ENCODE results near the gene ZSCAN16. TPM values are rescaled to one million over a fixed set of nuclear protein-coding genes. Genes with fewer than 3 reads are reported as not detected.
"Not testable (repeated sequence)": the region's sequence is repeated elsewhere in the genome, so short reads cannot be mapped to it uniquely, and the experiment has no call there.

Gene ZSCAN16
- total and polyA plus RNA-seq, 2 experiments from 2014 or later = 1.2 TPM

DNA sequence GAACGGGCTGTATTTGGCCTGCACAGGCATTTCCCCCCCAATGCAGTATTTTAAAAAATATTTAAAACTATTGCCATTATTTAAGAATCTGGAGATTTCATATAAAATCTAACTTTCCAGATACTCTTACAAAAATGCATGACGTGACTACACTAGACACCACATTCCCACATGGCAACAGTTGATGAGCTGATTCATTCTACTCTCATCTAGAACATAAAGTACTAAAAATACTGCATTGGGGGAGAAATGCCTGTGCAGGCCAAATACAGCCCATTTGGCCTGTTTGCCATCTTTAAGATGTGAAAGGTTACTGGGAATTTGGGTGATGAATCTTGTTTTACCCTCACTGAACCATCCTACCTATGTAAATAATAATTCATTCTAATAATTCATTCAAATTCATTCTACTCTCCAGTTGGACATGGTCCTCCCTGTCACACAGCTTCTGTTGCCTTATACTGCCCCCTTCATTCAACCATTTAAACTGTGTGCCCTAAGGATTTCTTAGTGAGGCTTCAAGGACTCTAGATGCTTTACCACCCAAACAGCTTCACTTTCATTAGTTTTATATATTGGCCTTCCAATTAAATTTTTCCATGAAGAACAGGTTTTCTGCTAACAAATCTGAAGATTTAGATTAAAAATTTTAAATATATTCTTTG, 6.9 kb upstream of the ZSCAN16 start:
- Histone ChIP-seq H3K27ac (no peak overlapping the region), H3K4me3 (no peak overlapping the region), H3K9me3 (ENCODE audit: low read depth) (no peaks in the 10 kb centered on the region), H2AFZ (no peak overlapping the region), H3K9ac (no peak overlapping the region), H3K9me2 (ENCODE audit: insufficient read depth) (no peaks in the 10 kb centered on the region), H3K79me2 (ENCODE audit: insufficient read depth) (no peaks in the 10 kb centered on the region), H3F3A (ENCODE audit: insufficient read depth) (no peaks in the 10 kb centered on the region), H3K4me1 (ENCODE audit: insufficient read depth) (no peaks in the 10 kb centered on the region), H4K20me1 (ENCODE audit: insufficient read depth) (no peaks in the 10 kb centered on the region), H3K27me3 (replicated peaks; ENCODE audit: insufficient read depth) (no peaks in the 10 kb centered on the region), H3K36me3 (ENCODE audit: low read depth) (peaks cover 37% of the 10 kb centered on the region), H3K4me2 (ENCODE audit: unreplicated experiment) (no peak overlapping the region)
- in situ Hi-C loops (cut with MboI) = no loop called here
- TF ChIP-seq EZH2phosphoT487 (IDR thresholded peaks at IDR 0.05; ENCODE audit: insufficient read depth, low read depth) (no peak), EZH2 (IDR thresholded peaks at IDR 0.05; ENCODE audit: insufficient read depth, poor library complexity, severe bottlenecking) (no peak)
- DNase-seq = peak; percentile 45
- WGBS, 2 experiments (ENCODE audit: low coverage in 1 of 2, low lambda C conversion rate in 2 of 2, missing lambda C conversion rate in 2 of 2) = 78 to 91% methylated on average over 2 of the region's 2 CpGs

DNA sequence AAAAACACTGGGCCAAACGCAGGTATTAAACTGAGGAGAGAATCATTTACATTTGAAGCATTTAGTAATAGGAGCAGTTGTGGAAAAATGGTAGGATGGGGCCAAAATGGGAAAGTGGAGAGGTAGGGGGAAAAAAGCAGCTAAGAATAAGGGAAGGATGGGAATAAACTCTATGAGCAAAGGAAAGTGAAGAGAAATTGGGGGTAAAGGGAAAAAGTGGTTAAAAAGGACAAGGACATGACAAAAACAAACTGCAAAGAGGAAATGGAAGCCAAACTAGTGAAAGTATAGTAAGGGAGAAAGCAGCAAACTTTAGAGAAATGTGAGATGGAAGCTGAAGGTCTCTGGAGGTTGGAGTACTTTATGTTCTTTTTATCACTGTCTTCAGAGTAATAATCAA, 6.2 kb upstream of the ZSCAN16 start:
- Histone ChIP-seq H3K9me2 (ENCODE audit: insufficient read depth) (no peaks in the 10 kb centered on the region), H3K9ac (no peak overlapping the region), H2AFZ (no peak overlapping the region), H3K27me3 (replicated peaks; ENCODE audit: insufficient read depth) (no peaks in the 10 kb centered on the region), H3F3A (ENCODE audit: insufficient read depth) (no peaks in the 10 kb centered on the region), H3K36me3 (ENCODE audit: low read depth) (peaks cover 37% of the 10 kb centered on the region), H3K4me1 (ENCODE audit: insufficient read depth) (no peaks in the 10 kb centered on the region), H3K4me2 (ENCODE audit: unreplicated experiment) (no peak overlapping the region), H4K20me1 (ENCODE audit: insufficient read depth) (no peaks in the 10 kb centered on the region), H3K79me2 (ENCODE audit: insufficient read depth) (peaks cover 5% of the 10 kb centered on the region), H3K4me3 (no peak overlapping the region), H3K9me3 (ENCODE audit: low read depth) (no peaks in the 10 kb centered on the region), H3K27ac (no peak overlapping the region)
- 89 to 97% methylated on average over 1 of the region's 1 CpG for WGBS, 2 experiments (ENCODE audit: low coverage in 1 of 2, low lambda C conversion rate in 2 of 2, missing lambda C conversion rate in 2 of 2)
- in situ Hi-C loops (cut with MboI) = no loop called here
- no peak for DNase-seq
- no peak for TF ChIP-seq EZH2 (IDR thresholded peaks at IDR 0.05; ENCODE audit: insufficient read depth, poor library complexity, severe bottlenecking)
- no peak for TF ChIP-seq EZH2phosphoT487 (IDR thresholded peaks at IDR 0.05; ENCODE audit: insufficient read depth, low read depth)

DNA sequence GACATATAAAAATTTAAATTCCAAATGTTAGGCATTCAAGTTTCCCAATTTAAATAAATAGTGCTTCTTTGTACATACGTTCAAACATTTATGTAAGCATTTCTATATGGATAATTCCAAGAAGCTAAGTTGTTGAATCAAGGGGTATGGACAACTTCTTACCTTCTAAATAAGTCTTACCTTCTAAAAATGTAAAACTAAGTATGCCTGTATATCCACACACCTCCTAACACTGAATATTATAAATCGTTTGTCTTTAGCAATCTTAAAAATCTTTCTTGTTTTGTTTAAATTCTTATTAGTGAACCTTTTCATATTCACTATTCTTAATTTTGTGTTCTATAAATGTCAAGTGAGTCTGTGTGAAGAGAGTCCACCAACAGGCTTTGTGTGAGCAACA, 2.5 kb upstream of the ZSCAN16 start:
- Histone ChIP-seq H3K9ac (no peak overlapping the region), H3F3A (ENCODE audit: insufficient read depth) (peaks cover 11% of the 10 kb centered on the region; the same call in 1 of the 2 replicates), H3K27me3 (replicated peaks; ENCODE audit: insufficient read depth) (no peaks in the 10 kb centered on the region), H3K36me3 (ENCODE audit: low read depth) (peaks cover 22% of the 10 kb centered on the region), H3K9me2 (ENCODE audit: insufficient read depth) (no peaks in the 10 kb centered on the region), H3K79me2 (ENCODE audit: insufficient read depth) (peaks cover 40% of the 10 kb centered on the region), H4K20me1 (ENCODE audit: insufficient read depth) (no peaks in the 10 kb centered on the region), H3K9me3 (ENCODE audit: low read depth) (no peaks in the 10 kb centered on the region), H3K4me2 (ENCODE audit: unreplicated experiment) (no peak overlapping the region), H3K4me1 (ENCODE audit: insufficient read depth) (0 out of 2 replicates have a peak, but pooled peaks cover 5% of the 10 kb centered on the region), H2AFZ (no peak overlapping the region), H3K27ac (no peak overlapping the region), H3K4me3 (no peak overlapping the region)
- TF ChIP-seq EZH2phosphoT487 (IDR thresholded peaks at IDR 0.05; ENCODE audit: insufficient read depth, low read depth) = no peak
- TF ChIP-seq EZH2 (IDR thresholded peaks at IDR 0.05; ENCODE audit: insufficient read depth, poor library complexity, severe bottlenecking) = no peak
- no peak for DNase-seq
- 70 to 79% methylated on average over 2 of the region's 2 CpGs for WGBS, 2 experiments (ENCODE audit: low coverage in 1 of 2, low lambda C conversion rate in 2 of 2, missing lambda C conversion rate in 2 of 2)
- in situ Hi-C loops (cut with MboI) = no loop called here

DNA sequence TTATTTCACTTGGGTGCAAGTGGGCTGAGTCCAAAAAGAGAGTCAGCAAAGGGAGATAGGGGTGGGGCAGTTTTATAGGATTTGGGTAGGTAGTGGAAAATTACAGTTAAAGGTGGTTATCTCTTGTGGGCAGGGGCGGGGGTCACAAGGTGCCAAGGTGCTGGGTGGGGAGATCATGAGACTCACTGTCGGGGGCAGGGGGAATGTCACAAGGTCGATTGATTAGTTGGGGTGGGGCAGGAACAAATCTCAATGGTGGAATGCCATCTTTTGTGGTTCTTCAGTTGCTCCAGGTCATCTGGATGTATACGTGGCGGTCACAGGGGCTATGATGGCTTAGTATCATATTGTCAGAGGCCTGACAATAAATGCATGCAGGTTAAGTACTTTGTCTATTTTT, 2.1 kb upstream of the ZSCAN16 start:
- H2AFZ ChIP-seq; DNase-seq; H3K27me3 ChIP-seq (replicated peaks; ENCODE audit: insufficient read depth); H3K27ac ChIP-seq; H3K4me1 ChIP-seq (ENCODE audit: insufficient read depth); H3K4me3 ChIP-seq; H3K4me2 ChIP-seq (ENCODE audit: unreplicated experiment); H3K9me2 ChIP-seq (ENCODE audit: insufficient read depth); H3K9ac ChIP-seq; H4K20me1 ChIP-seq (ENCODE audit: insufficient read depth); in situ Hi-C loops (cut with MboI); H3K9me3 ChIP-seq (ENCODE audit: low read depth): not testable (repeated sequence)
- WGBS, 2 experiments (ENCODE audit: low coverage in 1 of 2, low lambda C conversion rate in 2 of 2, missing lambda C conversion rate in 2 of 2) = 89 to 94% methylated on average over 3 to 5 of the region's 5 CpGs
- Histone ChIP-seq H3F3A (ENCODE audit: insufficient read depth) (peaks cover 11% of the 10 kb centered on the region; the same call in 1 of the 2 replicates), H3K36me3 (ENCODE audit: low read depth) (peaks cover 22% of the 10 kb centered on the region), H3K79me2 (ENCODE audit: insufficient read depth) (peaks cover 44% of the 10 kb centered on the region)

Measured in GM23248 (cell line).